HG02642 (cell line): Measurements from ENCODE around the gene NBPF11.
"Not testable (repeated sequence)": the region's sequence is repeated elsewhere in the genome, so short reads cannot be mapped to it uniquely, and the experiment has no call there.

Source experiments
- ATAC-seq: cut with Tn5 transposase; IDR thresholded peaks from one replicate; pipeline ENCODE4 v1.9.1; 2021; ENCODE audit warnings: mild to moderate bottlenecking; ENCODE audit not compliant: unreplicated experiment, poor library complexity

The NBPF11 gene

GRCh38 chr1:148151371-148151819 is 686 bp downstream of the NBPF11 start:
- peak; percentile 29 for ATAC-seq

GRCh38 chr1:148150945-148151344 is 1.1 kb downstream of the NBPF11 start:
- ATAC-seq: not testable (repeated sequence)

- not testable (repeated sequence) for ATAC-seq
Measured at GRCh38 chr1:148150014-148150413, 2.1 kb downstream of the NBPF11 start.

GRCh38 chr1:148149050-148149815 is 2.8 kb downstream of the NBPF11 start:
- ATAC-seq: not testable (repeated sequence)

- ATAC-seq: not testable (repeated sequence)
Measured at GRCh38 chr1:148147052-148147838, 4.8 kb downstream of the NBPF11 start.

GRCh38 chr1:148146191-148146997 is 5.7 kb downstream of the NBPF11 start:
- ATAC-seq: not testable (repeated sequence)

- ATAC-seq: not testable (repeated sequence)
Measured at GRCh38 chr1:148143223-148143622, 8.9 kb downstream of the NBPF11 start.

- ATAC-seq: not testable (repeated sequence)
Measured at GRCh38 chr1:148141936-148142335, 10.1 kb downstream of the NBPF11 start.

GRCh38 chr1:148138606-148139005 is 13.5 kb downstream of the NBPF11 start:
- not testable (repeated sequence) for ATAC-seq

- ATAC-seq: not testable (repeated sequence)
Measured at GRCh38 chr1:148122341-148122740, 29.7 kb downstream of the NBPF11 start.

- ATAC-seq: not testable (repeated sequence)
Measured at GRCh38 chr1:148120395-148120794, 31.7 kb downstream of the NBPF11 start.

- ATAC-seq: not testable (repeated sequence)
Measured at GRCh38 chr1:148095732-148096131, 56.3 kb downstream of the NBPF11 start.

- not testable (repeated sequence) for ATAC-seq
Measured at GRCh38 chr1:148086196-148086595, 65.9 kb downstream of the NBPF11 start.

- peak; percentile 58 for ATAC-seq
Measured at GRCh38 chr1:148081205-148081604, 70.9 kb downstream of the NBPF11 start.

- peak; percentile 74 for ATAC-seq
Measured at GRCh38 chr1:148078632-148079519, 73.2 kb downstream of the NBPF11 start.

GRCh38 chr1:148078090-148078489 is 74.0 kb downstream of the NBPF11 start:
- ATAC-seq: peak; percentile 39

- not testable (repeated sequence) for ATAC-seq
Measured at GRCh38 chr1:148077458-148077857, 74.6 kb downstream of the NBPF11 start.

- not testable (repeated sequence) for ATAC-seq
Measured at GRCh38 chr1:148073392-148073791, 78.7 kb downstream of the NBPF11 start.

GRCh38 chr1:148068606-148069005 is 83.5 kb downstream of the NBPF11 start:
- ATAC-seq: not testable (repeated sequence)
